ENCODE data around the gene OR13C5.
"Not testable (repeated sequence)": the region's sequence is repeated elsewhere in the genome, so short reads cannot be mapped to it uniquely, and the experiment has no call there.

Gene OR13C5

GRCh38 chr9:104599313-104599712, at the start of gene OR13C5:
TSS of gene OR13C5 (minus strand) at chr9:104599413. CDS start at chr9:104599413, 0 bp downstream.
- DNase-seq: not testable (repeated sequence)

- DNase-seq: no peak
These were observed 36.2 kb upstream of the OR13C5 start for GRCh38 chr9:104635456-104635855.

GRCh38 chr9:104633976-104634520, 34.8 kb upstream of the OR13C5 start:
- no peak for DNase-seq

GRCh38 chr9:104625964-104626363, 26.8 kb upstream of the OR13C5 start:
- not testable (repeated sequence) for DNase-seq

- DNase-seq: no peak
These were observed 18.9 kb upstream of the OR13C5 start, which contains the start of gene OR13C9 for GRCh38 chr9:104618104-104618503. TSS of gene OR13C9 (minus strand) at chr9:104618204. CDS start at chr9:104618204, 0 bp downstream.

- no peak for DNase-seq
These were observed 18.2 kb upstream of the OR13C5 start for GRCh38 chr9:104617418-104617817.

- DNase-seq: no peak
These were observed 12.0 kb upstream of the OR13C5 start for GRCh38 chr9:104611213-104611612.

- no peak for DNase-seq
These were observed 9.1 kb upstream of the OR13C5 start for GRCh38 chr9:104608336-104608735.

- no peak for DNase-seq
These were observed 6.9 kb upstream of the OR13C5 start for GRCh38 chr9:104606152-104606551.

- not testable (repeated sequence) for DNase-seq
These were observed 6.3 kb upstream of the OR13C5 start, which contains the start of gene OR13C2 for GRCh38 chr9:104605527-104605926. TSS of gene OR13C2 (minus strand) at chr9:104605627. CDS start at chr9:104605627, 0 bp downstream.

- no peak for DNase-seq
These were observed 5.6 kb upstream of the OR13C5 start for GRCh38 chr9:104604801-104605200.

- DNase-seq: not testable (repeated sequence)
These were observed 464 bp downstream of the OR13C5 start for GRCh38 chr9:104598749-104599148.

GRCh38 chr9:104589626-104590025, 9.6 kb downstream of the OR13C5 start:
- DNase-seq: no peak

- DNase-seq: no peak
These were observed 12.6 kb downstream of the OR13C5 start for GRCh38 chr9:104586496-104587180.

GRCh38 chr9:104580562-104580961, 18.7 kb downstream of the OR13C5 start:
- no peak for DNase-seq

- no peak for DNase-seq
These were observed 21.9 kb downstream of the OR13C5 start for GRCh38 chr9:104577263-104577662.

GRCh38 chr9:104575456-104575855, 23.8 kb downstream of the OR13C5 start:
- no peak for DNase-seq

GRCh38 chr9:104572612-104573011, 26.6 kb downstream of the OR13C5 start:
- DNase-seq: no peak

- no peak for DNase-seq
These were observed 30.3 kb downstream of the OR13C5 start, which contains the start of gene OR13C8 for GRCh38 chr9:104568868-104569267. TSS of gene OR13C8 (plus strand) at chr9:104569168. CDS start at chr9:104569168, 0 bp downstream.

GRCh38 chr9:104564358-104564757, 34.9 kb downstream of the OR13C5 start:
- no peak for DNase-seq

GRCh38 chr9:104556830-104557634, 42.2 kb downstream of the OR13C5 start:
- DNase-seq: no peak

GRCh38 chr9:104555521-104555920, 43.7 kb downstream of the OR13C5 start:
- no peak for DNase-seq

GRCh38 chr9:104553261-104553660, 46.0 kb downstream of the OR13C5 start:
- DNase-seq: no peak
